SH-SY5Y (cell line): Measurements from ENCODE around the gene MGAT5.

Source experiments
- GATA2 ChIP-seq: IDR thresholded peaks from 2 replicates; pipeline ENCODE4 v1.6.1; 2011; ENCODE audit warnings: mild to moderate bottlenecking, low read depth, low read length
- GATA3 ChIP-seq: IDR thresholded peaks from 2 replicates; pipeline ENCODE4 v1.6.1; 2011; ENCODE audit warnings: low read depth, mild to moderate bottlenecking, low read length, moderate library complexity

Gene MGAT5

GRCh38 chr2:134253804-134254203, at the start of gene MGAT5:
Gene MGAT5 (plus strand): TSS chr2:134254072. CDS start chr2:134254404, 332 bp downstream.
- no peak for TF ChIP-seq GATA2
- no peak for TF ChIP-seq GATA3

- no peak for TF ChIP-seq GATA2
- TF ChIP-seq GATA3: no peak
These were observed 48.8 kb upstream of the MGAT5 start for GRCh38 chr2:134205087-134205486.

- TF ChIP-seq GATA2 (no peak), GATA3 (no peak)
These were observed 47.8 kb upstream of the MGAT5 start for GRCh38 chr2:134206031-134206430.

- TF ChIP-seq GATA2 (no peak), GATA3 (no peak)
These were observed 47.3 kb upstream of the MGAT5 start for GRCh38 chr2:134206573-134206972.

- TF ChIP-seq GATA2 (no peak), GATA3 (no peak)
These were observed 46.2 kb upstream of the MGAT5 start for GRCh38 chr2:134207589-134208209.

GRCh38 chr2:134208825-134209224, 45.0 kb upstream of the MGAT5 start:
- TF ChIP-seq GATA3: no peak

GRCh38 chr2:134212746-134213145, 41.1 kb upstream of the MGAT5 start:
- TF ChIP-seq GATA3 (no peak), GATA2 (no peak)

GRCh38 chr2:134216152-134216829, 37.6 kb upstream of the MGAT5 start:
- TF ChIP-seq GATA2 (no peak), GATA3 (no peak)

- TF ChIP-seq GATA3 (no peak), GATA2 (no peak)
These were observed 36.5 kb upstream of the MGAT5 start for GRCh38 chr2:134217351-134217750.

- TF ChIP-seq GATA2 (no peak), GATA3 (no peak)
These were observed 35.9 kb upstream of the MGAT5 start for GRCh38 chr2:134217924-134218323.

GRCh38 chr2:134218414-134218813, 35.5 kb upstream of the MGAT5 start:
- TF ChIP-seq GATA2 (no peak), GATA3 (no peak)

- TF ChIP-seq GATA3: no peak
- no peak for TF ChIP-seq GATA2
These were observed 34.8 kb upstream of the MGAT5 start for GRCh38 chr2:134218930-134219658.

- TF ChIP-seq GATA3 (no peak), GATA2 (no peak)
These were observed 33.4 kb upstream of the MGAT5 start for GRCh38 chr2:134220344-134220974.

- TF ChIP-seq GATA2 (no peak), GATA3 (no peak)
These were observed 29.9 kb upstream of the MGAT5 start for GRCh38 chr2:134224005-134224404.
